Islet precursor cell (in vitro differentiated cells): Measurements from ENCODE around the gene UBE2QL1.

ENCODE experiments used
- DNase-seq: peaks from one replicate; pipeline ENCODE4 v3.0.0-alpha.2; 2018

UBE2QL1 gene

DNA sequence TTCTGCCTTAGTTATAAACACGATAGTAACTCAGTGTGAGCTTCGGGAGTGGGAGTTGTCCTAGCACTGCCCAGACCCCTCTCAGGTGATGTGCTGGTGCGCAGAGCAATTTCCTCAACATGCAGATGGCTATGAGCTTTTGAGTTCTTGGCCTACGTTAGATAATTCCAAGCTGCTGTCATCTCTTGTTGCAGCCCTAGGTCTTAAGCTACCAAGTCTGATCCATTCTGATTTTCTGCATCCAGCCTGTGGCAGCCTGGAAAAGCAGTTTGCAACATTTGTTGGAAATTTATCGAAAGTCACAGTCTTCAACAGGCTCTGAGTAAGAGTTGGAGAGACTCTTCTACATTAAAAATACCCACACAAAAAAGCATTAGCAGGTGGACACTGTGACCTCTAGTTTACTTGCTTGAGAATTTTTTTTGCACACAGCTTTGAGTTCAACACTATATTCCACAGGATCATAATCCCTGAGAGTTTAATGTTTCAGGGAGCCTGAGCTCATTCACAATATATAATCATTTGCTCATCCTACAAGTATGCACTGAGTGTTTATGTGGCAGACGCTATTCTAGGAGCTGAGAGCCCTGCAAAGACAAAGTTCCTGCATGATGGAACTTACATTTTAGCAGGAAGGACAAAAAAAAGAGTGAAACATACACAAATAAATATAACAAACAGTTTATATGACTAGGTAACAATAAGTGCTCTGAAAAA, 91.6 kb downstream of the UBE2QL1 start:
- peak; percentile 9 for DNase-seq

DNA sequence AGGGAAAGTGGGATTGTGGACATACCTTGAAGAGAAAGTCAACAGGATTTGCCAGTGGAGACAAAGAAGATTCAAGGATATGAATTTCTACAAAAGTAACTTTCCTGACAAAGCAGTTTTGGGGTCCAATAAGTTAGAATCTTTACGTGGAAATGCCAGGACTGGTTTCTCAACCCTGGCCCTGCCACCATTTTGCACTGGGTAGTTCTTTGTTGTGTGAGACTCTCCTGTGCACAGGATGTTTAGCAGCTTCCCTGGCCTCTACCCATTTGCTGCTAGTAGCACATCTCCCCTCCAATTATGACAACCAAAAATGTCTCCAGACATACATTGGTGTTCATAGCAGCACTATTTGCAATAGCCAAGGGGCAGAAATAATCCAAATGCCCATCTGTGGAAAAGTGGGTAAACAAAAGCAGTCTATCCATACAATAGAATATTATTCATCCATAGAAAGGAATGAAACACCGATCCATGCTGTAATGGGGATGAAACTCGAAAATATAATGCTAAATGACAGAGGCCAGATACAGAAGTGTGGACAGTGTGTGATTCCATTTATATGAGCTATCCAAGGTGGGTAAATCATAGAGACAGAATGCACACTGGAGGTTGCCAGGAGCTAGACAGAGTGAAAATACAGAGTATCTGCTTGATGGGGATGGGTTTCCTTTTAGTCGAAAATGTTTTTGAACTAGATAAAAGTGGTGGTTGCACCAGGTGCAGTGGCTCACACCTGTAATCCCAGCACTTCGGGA, 92.8 kb downstream of the UBE2QL1 start:
- DNase-seq, result no peak

DNA sequence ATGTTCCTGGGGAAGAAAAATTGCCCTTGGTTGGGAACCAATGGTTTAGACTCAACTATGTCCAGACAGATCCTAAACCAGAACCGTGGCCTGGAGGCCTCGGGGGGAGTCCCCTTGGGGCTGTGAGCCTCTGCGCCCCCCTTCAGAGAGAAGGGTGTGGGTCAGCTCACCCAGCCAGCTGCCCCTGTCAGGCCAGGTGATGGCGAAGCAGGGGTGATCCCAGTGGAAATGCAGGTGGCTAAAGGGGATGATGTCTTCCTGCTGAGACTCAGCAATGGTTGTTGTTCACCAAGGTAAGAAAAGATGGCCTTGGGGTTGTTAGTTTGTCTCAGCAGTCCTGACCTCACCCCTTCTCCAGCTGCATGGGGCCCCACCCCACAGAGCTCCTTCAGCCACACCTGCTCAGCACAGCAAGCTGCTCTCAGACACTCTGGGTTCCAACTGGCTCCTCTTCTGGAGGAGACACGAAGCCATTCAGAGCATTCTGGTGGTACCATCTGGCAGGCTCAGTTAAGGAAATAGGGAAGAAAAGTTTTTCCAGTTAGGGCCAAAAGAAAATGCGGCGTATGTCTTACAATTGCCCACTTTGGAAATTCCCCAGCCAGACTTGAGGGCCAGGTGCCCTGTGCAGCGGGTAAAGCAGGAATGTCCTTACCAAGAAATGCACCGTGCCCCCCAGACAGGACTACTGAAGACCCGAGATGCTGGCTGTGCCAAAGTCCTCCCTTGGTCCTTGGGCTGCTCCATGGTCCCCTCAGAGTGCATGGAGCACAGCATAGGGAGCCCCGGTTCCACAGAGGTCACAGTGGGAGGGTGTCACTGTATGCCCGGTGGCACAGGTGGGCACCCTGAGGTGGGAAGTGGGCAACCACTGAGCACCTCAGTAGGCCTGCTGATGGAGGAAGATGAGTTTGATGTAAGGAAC, 94.0 kb downstream of the UBE2QL1 start:
- DNase-seq, result peak; percentile 32

DNA sequence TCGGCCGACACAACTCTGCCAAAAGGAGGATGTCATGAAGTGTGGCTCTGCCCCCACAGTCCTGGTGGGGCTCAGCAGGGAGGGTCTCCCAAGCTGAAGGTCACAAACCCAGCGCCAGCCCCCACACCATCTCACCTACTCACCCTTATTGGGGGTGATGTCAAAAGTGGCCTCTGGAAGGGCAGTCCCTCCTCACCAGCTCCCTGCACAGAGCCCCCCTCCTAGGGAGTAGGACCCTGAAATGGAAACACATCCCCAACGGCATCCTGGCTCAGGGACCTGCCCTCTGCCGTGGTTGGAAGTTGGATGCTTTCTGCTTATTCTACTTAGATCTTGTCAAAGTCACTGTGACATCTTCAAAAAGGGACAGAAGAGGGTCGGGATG, 94.7 kb downstream of the UBE2QL1 start:
- DNase-seq, result peak; percentile 12

DNA sequence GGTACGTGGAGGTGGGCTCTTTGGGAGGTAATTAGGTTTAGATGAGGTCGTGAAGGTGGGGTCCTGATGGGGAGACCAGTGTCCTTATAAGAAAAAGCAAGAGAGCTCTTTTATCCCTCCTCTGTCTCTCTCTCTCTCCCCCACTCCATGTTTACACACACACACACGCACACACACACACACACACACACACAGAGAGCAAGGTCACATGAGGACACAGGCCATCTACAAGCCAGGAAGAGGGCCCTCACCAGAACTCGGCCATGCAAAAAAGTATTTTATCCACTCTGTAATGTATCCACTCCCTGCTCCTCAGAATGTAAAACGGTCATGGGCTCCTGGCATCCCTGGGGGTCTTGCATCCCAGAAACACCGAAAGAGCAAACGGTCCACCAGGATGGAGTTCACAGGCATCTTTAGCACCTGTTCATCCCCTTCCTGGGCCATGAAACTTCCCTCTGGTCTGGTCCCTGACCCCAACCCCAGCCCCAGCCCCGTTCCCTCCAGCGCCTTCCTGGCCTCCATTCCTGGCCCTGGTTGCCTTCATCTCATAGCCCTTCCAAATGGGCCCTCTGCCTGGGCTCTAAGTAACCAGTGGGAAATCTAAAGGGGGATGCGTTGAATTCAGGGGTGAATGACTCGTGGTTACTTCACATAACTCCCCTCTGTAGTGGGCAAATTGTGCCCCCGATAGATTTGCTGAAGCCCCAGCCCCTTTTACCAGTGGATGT, 95.3 kb downstream of the UBE2QL1 start:
- DNase-seq, result peak; percentile 13
